PC-3 (cell line): Measurements from ENCODE around the gene GLTPD2.

Source experiments
- EZH2 ChIP-seq: fragments of 300-600 bp; sonication (generic); IDR thresholded peaks from one replicate; pipeline ENCODE4 v1.6.1; 2017; ENCODE audit warnings: antibody characterized with exemption, mild to moderate bottlenecking, low read length; ENCODE audit not compliant: unreplicated experiment
- EZH2phosphoT487 ChIP-seq: fragments of 300-600 bp; sonication (generic); IDR thresholded peaks from 2 replicates; pipeline ENCODE4 v1.6.1; 2018; ENCODE audit warnings: mild to moderate bottlenecking, antibody characterized with exemption, low read length, borderline replicate concordance
- TF ChIP-seq, protein P1 (sequence below): fragments of 300-600 bp; sonication (generic); conservative IDR thresholded peaks from 2 replicates; pipeline ENCODE4 v1.5.1; 2017; ENCODE audit warnings: antibody characterized with exemption, low read depth, mild to moderate bottlenecking, low read length

DNA sequence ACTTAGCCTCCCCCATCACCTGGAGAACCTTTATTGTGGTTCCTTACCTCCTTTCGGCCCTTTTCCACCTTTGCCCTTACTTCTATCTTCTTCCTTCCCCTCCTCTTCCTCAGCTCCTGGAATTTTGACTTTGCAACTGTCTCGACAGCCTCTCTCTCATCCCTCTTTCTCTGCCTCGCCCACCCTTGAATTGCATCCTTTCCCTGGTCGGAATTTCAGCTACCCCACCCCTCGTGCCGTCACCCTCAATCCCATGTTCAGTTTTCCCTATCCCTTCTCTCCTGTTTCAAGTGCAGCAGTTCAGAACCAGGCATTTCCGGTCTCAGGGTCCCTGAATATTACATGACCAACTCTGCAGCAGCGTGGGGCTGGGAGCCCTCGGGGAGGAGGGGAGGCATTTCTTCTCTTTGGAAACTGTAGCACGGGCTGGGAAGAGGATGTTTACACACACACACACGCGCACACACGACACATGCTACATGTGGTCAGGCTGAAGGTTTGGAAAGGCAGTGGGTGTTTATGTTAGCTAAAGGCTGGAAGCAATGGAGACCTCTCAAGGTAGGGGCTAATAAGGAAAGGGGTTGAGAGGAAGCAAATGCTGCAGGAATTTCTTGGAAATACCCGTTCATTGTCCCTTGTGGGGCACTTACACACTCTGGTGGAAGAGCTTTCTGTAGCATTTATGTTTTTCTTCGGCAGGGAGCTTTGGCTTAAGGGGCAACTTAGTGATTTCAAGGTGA lies 45.3 kb downstream of the GLTPD2 start:
- TF ChIP-seq, protein P1, sequence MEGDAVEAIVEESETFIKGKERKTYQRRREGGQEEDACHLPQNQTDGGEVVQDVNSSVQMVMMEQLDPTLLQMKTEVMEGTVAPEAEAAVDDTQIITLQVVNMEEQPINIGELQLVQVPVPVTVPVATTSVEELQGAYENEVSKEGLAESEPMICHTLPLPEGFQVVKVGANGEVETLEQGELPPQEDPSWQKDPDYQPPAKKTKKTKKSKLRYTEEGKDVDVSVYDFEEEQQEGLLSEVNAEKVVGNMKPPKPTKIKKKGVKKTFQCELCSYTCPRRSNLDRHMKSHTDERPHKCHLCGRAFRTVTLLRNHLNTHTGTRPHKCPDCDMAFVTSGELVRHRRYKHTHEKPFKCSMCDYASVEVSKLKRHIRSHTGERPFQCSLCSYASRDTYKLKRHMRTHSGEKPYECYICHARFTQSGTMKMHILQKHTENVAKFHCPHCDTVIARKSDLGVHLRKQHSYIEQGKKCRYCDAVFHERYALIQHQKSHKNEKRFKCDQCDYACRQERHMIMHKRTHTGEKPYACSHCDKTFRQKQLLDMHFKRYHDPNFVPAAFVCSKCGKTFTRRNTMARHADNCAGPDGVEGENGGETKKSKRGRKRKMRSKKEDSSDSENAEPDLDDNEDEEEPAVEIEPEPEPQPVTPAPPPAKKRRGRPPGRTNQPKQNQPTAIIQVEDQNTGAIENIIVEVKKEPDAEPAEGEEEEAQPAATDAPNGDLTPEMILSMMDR: no peak
- TF ChIP-seq EZH2phosphoT487: no peak
- no peak for TF ChIP-seq EZH2
